Activated naive CD8-positive, alpha-beta T cell (primary cell): ENCODE results near the gene RHCG.

Experiments
- H3K27ac Mint-ChIP-seq: one replicate; pipeline ENCODE4 v1.8.0; 2021; ENCODE audit warnings: mixed read lengths
- H3K27me3 Mint-ChIP-seq: one replicate; pipeline ENCODE4 v1.8.0; 2021; ENCODE audit warnings: mixed read lengths
- H3K36me3 Mint-ChIP-seq: one replicate; pipeline ENCODE4 v1.8.0; 2021; ENCODE audit warnings: mixed read lengths
- H3K4me1 Mint-ChIP-seq: one replicate; pipeline ENCODE4 v1.8.0; 2021; ENCODE audit warnings: low read depth, mixed read lengths
- H3K4me3 Mint-ChIP-seq: one replicate; pipeline ENCODE4 v1.8.0; 2021; ENCODE audit warnings: mild to moderate bottlenecking, mixed read lengths
- H3K9me3 Mint-ChIP-seq: one replicate; pipeline ENCODE4 v1.8.0; 2021; ENCODE audit warnings: low read depth, mixed read lengths

The RHCG gene

GRCh38 chr15:89496155-89497098 is at the start of gene RHCG:
TSS of gene RHCG (minus strand) at chr15:89496583. CDS start at chr15:89496544, 39 bp downstream.
- Mint-ChIP-seq H3K27ac (no peak within 1 kb of the TSS), H3K27me3 (peaks cover 37% of the 10 kb centered on the region), H3K36me3 (no peaks in the 10 kb centered on the region), H3K4me3 (peak within 1 kb of the TSS; percentile 40), H3K9me3 (no peaks in the 10 kb centered on the region), H3K4me1 (peaks cover 9% of the 10 kb centered on the region)

GRCh38 chr15:89543389-89543788 is 47.0 kb upstream of the RHCG start:
- no peak overlapping the region for H3K27ac Mint-ChIP-seq
- peaks cover 17% of the 10 kb centered on the region for H3K27me3 Mint-ChIP-seq
- H3K4me1 Mint-ChIP-seq = no peaks in the 10 kb centered on the region
- H3K36me3 Mint-ChIP-seq = no peaks in the 10 kb centered on the region
- H3K4me3 Mint-ChIP-seq = no peak overlapping the region
- H3K9me3 Mint-ChIP-seq = no peaks in the 10 kb centered on the region

- Mint-ChIP-seq H3K4me1 (no peaks in the 10 kb centered on the region), H3K27me3 (peaks cover 20% of the 10 kb centered on the region)
Observed at GRCh38 chr15:89542369-89542768, 46.0 kb upstream of the RHCG start.

GRCh38 chr15:89539027-89539426 is 42.6 kb upstream of the RHCG start:
- H3K27me3 Mint-ChIP-seq = peaks cover 22% of the 10 kb centered on the region
- H3K27ac Mint-ChIP-seq = no peak overlapping the region
- no peak overlapping the region for H3K4me3 Mint-ChIP-seq
- peaks cover 8% of the 10 kb centered on the region for H3K9me3 Mint-ChIP-seq
- no peaks in the 10 kb centered on the region for H3K4me1 Mint-ChIP-seq
- peaks cover under 1% of the 10 kb centered on the region for H3K36me3 Mint-ChIP-seq

More at GRCh38 chr15:89542369-89542768, 46.0 kb upstream of the RHCG start:
- Mint-ChIP-seq H3K36me3 (no peaks in the 10 kb centered on the region), H3K27ac (no peak overlapping the region), H3K4me3 (no peak overlapping the region), H3K9me3 (peaks cover 7% of the 10 kb centered on the region)

- Mint-ChIP-seq H3K27me3 (peaks cover 9% of the 10 kb centered on the region), H3K4me3 (no peak overlapping the region), H3K4me1 (no peaks in the 10 kb centered on the region), H3K9me3 (peaks cover 10% of the 10 kb centered on the region), H3K36me3 (peaks cover 3% of the 10 kb centered on the region), H3K27ac (no peak overlapping the region)
Observed at GRCh38 chr15:89533861-89534544, 37.6 kb upstream of the RHCG start.

GRCh38 chr15:89531796-89532537 is 35.6 kb upstream of the RHCG start:
- Mint-ChIP-seq H3K36me3 (peaks cover 3% of the 10 kb centered on the region), H3K4me3 (no peak overlapping the region), H3K27me3 (peaks cover 7% of the 10 kb centered on the region), H3K9me3 (peaks cover 4% of the 10 kb centered on the region), H3K4me1 (no peaks in the 10 kb centered on the region), H3K27ac (no peak overlapping the region)

- Mint-ChIP-seq H3K36me3 (peaks cover 3% of the 10 kb centered on the region), H3K27me3 (peaks cover 4% of the 10 kb centered on the region), H3K9me3 (peaks cover 4% of the 10 kb centered on the region), H3K27ac (no peak overlapping the region), H3K4me3 (no peak overlapping the region), H3K4me1 (no peaks in the 10 kb centered on the region)
Observed at GRCh38 chr15:89530976-89531375, 34.6 kb upstream of the RHCG start.

GRCh38 chr15:89528757-89529352 is 32.5 kb upstream of the RHCG start:
- Mint-ChIP-seq H3K4me3 (no peak overlapping the region), H3K4me1 (no peaks in the 10 kb centered on the region), H3K9me3 (peaks cover under 1% of the 10 kb centered on the region), H3K36me3 (peaks cover under 1% of the 10 kb centered on the region), H3K27ac (no peak overlapping the region), H3K27me3 (no peaks in the 10 kb centered on the region)

- Mint-ChIP-seq H3K4me3 (no peak overlapping the region), H3K27me3 (no peaks in the 10 kb centered on the region), H3K9me3 (no peaks in the 10 kb centered on the region), H3K36me3 (no peaks in the 10 kb centered on the region), H3K4me1 (no peaks in the 10 kb centered on the region), H3K27ac (no peak overlapping the region)
Observed at GRCh38 chr15:89526601-89527441, 30.4 kb upstream of the RHCG start.

GRCh38 chr15:89526181-89526580 is 29.8 kb upstream of the RHCG start:
- no peak overlapping the region for H3K4me3 Mint-ChIP-seq
- no peaks in the 10 kb centered on the region for H3K27me3 Mint-ChIP-seq
- H3K9me3 Mint-ChIP-seq = no peaks in the 10 kb centered on the region

GRCh38 chr15:89524184-89524583 is 27.8 kb upstream of the RHCG start:
- no peaks in the 10 kb centered on the region for H3K36me3 Mint-ChIP-seq
- H3K27ac Mint-ChIP-seq = no peak overlapping the region
- no peaks in the 10 kb centered on the region for H3K9me3 Mint-ChIP-seq
- no peak overlapping the region for H3K4me3 Mint-ChIP-seq
- H3K4me1 Mint-ChIP-seq = no peaks in the 10 kb centered on the region
- H3K27me3 Mint-ChIP-seq = no peaks in the 10 kb centered on the region

More at GRCh38 chr15:89526181-89526580, 29.8 kb upstream of the RHCG start:
- Mint-ChIP-seq H3K27ac (no peak overlapping the region), H3K36me3 (no peaks in the 10 kb centered on the region), H3K4me1 (no peaks in the 10 kb centered on the region)

GRCh38 chr15:89523101-89523500 is 26.7 kb upstream of the RHCG start:
- no peak overlapping the region for H3K27ac Mint-ChIP-seq

GRCh38 chr15:89521605-89522004 is 25.2 kb upstream of the RHCG start:
- no peaks in the 10 kb centered on the region for H3K36me3 Mint-ChIP-seq
- no peaks in the 10 kb centered on the region for H3K4me1 Mint-ChIP-seq
- H3K9me3 Mint-ChIP-seq = no peaks in the 10 kb centered on the region
- H3K27me3 Mint-ChIP-seq = peaks cover under 1% of the 10 kb centered on the region
- no peak overlapping the region for H3K4me3 Mint-ChIP-seq
- no peak overlapping the region for H3K27ac Mint-ChIP-seq

More at GRCh38 chr15:89523101-89523500, 26.7 kb upstream of the RHCG start:
- no peaks in the 10 kb centered on the region for H3K27me3 Mint-ChIP-seq
- H3K4me1 Mint-ChIP-seq = no peaks in the 10 kb centered on the region
- no peaks in the 10 kb centered on the region for H3K9me3 Mint-ChIP-seq
- H3K4me3 Mint-ChIP-seq = no peak overlapping the region
- no peaks in the 10 kb centered on the region for H3K36me3 Mint-ChIP-seq

GRCh38 chr15:89515477-89515876 is 19.1 kb upstream of the RHCG start:
- Mint-ChIP-seq H3K36me3 (no peaks in the 10 kb centered on the region), H3K9me3 (no peaks in the 10 kb centered on the region), H3K27me3 (peaks cover 15% of the 10 kb centered on the region), H3K4me3 (no peak overlapping the region), H3K4me1 (no peaks in the 10 kb centered on the region), H3K27ac (no peak overlapping the region)
